ENCODE results near the gene PSMA6. TPM values are rescaled to one million over a fixed set of nuclear protein-coding genes. Genes with fewer than 3 reads are reported as not detected.

The PSMA6 gene
- total and polyA plus RNA-seq, 2 of the 13 experiments (the other 11 are each of a cell fraction or from before 2014, with no cell fraction given): 525 to 1,109 TPM

DNA sequence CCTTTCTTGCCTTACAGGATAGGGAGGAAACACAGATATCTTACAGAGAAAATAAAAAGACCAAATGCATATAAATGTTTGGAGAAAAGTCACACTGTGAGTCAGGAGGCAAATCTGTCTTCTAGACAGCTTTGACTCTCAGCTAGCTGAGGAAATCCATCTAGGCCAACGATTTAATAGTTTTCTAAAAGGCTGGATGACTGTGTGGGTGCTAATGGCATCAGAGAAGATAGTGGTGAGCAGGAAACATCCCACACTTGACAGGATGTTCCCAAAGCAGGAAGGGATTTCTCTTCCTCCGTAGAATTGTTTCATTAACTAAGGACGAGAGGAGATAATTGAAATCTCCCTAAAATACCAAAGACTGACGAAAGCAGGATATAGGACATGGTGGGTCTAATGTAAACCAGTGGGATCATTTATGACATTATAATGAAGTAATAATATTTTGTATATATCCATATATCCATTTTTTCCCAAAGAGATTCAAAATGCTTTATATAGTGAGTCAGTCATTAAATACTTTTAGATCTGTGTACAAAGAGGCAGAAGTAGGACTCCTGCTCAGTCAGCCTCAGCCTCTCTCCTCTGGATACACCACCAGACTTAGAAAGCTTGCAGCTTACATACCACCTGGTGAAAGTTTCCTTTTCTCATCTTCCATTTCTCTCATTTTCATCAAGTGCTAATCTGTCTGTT is 44.3 kb upstream of the PSMA6 start:
- FAIRE-seq: no peak

More for the DNA sequence above, 44.3 kb upstream of the PSMA6 start:
- no TSS peak for BruUV-seq (replicated peaks)
- no peak overlapping the region for H2AFZ ChIP-seq (ENCODE audit: low read length)
- H3K4me2 ChIP-seq (ENCODE audit: low read depth, low read length): no peak overlapping the region
- no peaks in the 10 kb centered on the region for H3K79me2 ChIP-seq (ENCODE audit: insufficient read depth, low read length)
- H3K27ac ChIP-seq (ENCODE audit: extremely low read length, insufficient read depth, low read length): no peak overlapping the region
- DNase-seq (ENCODE audit: low spot score) (no peak), ATAC-seq (no peak; the same call in 2 of the 3 replicates)
- no peak overlapping the region for H3K9ac ChIP-seq (ENCODE audit: insufficient read depth, low read depth, low read length)
- ChIA-PET CTCF (ENCODE audit: low intra/inter-chr PET ratio, low total read pairs) (no interaction called here), POLR2A (interaction anchor here (1.3 kb wide), 1 partner anchor 44 kb away, joined by 4 read pairs; the partner anchor contains the start of gene PSMA6)
- peaks cover 0 to 1% of the 10 kb centered on the region in 2 experiments; a peak in 1 of 5 replicates for H3K36me3 ChIP-seq (replicated peaks in 1 of 2; ENCODE audit: control insufficient read depth in 1 of 2, insufficient read depth in 2 of 2, low read length in 2 of 2)
- no peaks in the 10 kb centered on the region for H3K4me1 ChIP-seq (ENCODE audit: insufficient read depth, low read length)
- no peaks in the 10 kb centered on the region for H4K20me1 ChIP-seq (ENCODE audit: insufficient read depth, low read length)
- WGBS (ENCODE audit: low lambda C conversion rate): 71% methylated on average over 4 of the region's 4 CpGs
- no peak overlapping the region for H3K4me3 ChIP-seq (replicated peaks in 1 of 3; ENCODE audit: insufficient read depth in 1 of 3, low read depth in 2 of 3, low read length in 3 of 3)
- no peaks in the 10 kb centered on the region for H3K27me3 ChIP-seq (ENCODE audit: control insufficient read depth in 1 of 2, insufficient read depth in 2 of 2, low read length in 2 of 2)
- in situ Hi-C loops (cut with HindIII; ENCODE audit: extremely low pct_ligation_motif_present, low pct_unique_long_range_greater_than_20kb): no loop called here
- TF ChIP-seq HNF1B (CRISPR knock-in tag; IDR thresholded peaks at IDR 0.05) (no peak), ZNF841 (CRISPR knock-in tag; IDR thresholded peaks at IDR 0.05; ENCODE audit: borderline replicate concordance) (0 out of 2 replicates have a peak, but pooled peaks have one; percentile 46), ZNF343 (CRISPR knock-in tag; IDR thresholded peaks at IDR 0.05) (no peak), CHD4 (IDR thresholded peaks at IDR 0.05; ENCODE audit: borderline replicate concordance, low read length) (no peak), FOXO4 (CRISPR knock-in tag; conservative IDR thresholded peaks at IDR 0.05) (0 out of 2 replicates have a peak, but pooled peaks have one; percentile 36)
- intact Hi-C loops (cut with micrococcal nuclease; ENCODE audit: unreplicated experiment): no loop called here
- no peaks in the 10 kb centered on the region for H3K9me3 ChIP-seq (ENCODE audit: low read length)
